Astrocyte (in vitro differentiated cells and primary cell): ENCODE data around the gene ADAM11.

ENCODE experiments used
- EZH2 ChIP-seq: IDR thresholded peaks from 2 replicates; pipeline ENCODE4 v1.6.1; 2012; ENCODE audit warnings: mild to moderate bottlenecking, low read length, inconsistent platforms; ENCODE audit not compliant: insufficient read depth
- TF ChIP-seq, protein P1 (sequence below): IDR thresholded peaks from 2 replicates; pipeline ENCODE4 v1.5.1; 2011; ENCODE audit warnings: low read depth, mild to moderate bottlenecking, inconsistent platforms, low read length, moderate library complexity; ENCODE audit not compliant: insufficient read depth

GRCh38 chr17:44747566-44747965 is 11.2 kb upstream of the ADAM11 start:
- TF ChIP-seq, protein P1, sequence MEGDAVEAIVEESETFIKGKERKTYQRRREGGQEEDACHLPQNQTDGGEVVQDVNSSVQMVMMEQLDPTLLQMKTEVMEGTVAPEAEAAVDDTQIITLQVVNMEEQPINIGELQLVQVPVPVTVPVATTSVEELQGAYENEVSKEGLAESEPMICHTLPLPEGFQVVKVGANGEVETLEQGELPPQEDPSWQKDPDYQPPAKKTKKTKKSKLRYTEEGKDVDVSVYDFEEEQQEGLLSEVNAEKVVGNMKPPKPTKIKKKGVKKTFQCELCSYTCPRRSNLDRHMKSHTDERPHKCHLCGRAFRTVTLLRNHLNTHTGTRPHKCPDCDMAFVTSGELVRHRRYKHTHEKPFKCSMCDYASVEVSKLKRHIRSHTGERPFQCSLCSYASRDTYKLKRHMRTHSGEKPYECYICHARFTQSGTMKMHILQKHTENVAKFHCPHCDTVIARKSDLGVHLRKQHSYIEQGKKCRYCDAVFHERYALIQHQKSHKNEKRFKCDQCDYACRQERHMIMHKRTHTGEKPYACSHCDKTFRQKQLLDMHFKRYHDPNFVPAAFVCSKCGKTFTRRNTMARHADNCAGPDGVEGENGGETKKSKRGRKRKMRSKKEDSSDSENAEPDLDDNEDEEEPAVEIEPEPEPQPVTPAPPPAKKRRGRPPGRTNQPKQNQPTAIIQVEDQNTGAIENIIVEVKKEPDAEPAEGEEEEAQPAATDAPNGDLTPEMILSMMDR, result no peak
- TF ChIP-seq EZH2, result no peak
